Measurements from ENCODE around the gene RNF130.

The RNF130 gene

GRCh38 chr5:180071531-180072255 lies at the start of gene RNF130:
TSS of gene RNF130 (minus strand) at chr5:180071759. CDS start at chr5:180071702, 57 bp downstream.
- peak; percentile 82 for DNase-seq

GRCh38 chr5:180120237-180121101 lies 48.9 kb upstream of the RNF130 start:
- no peak for DNase-seq

GRCh38 chr5:180119903-180120236 lies 48.3 kb upstream of the RNF130 start:
- DNase-seq: no peak

- DNase-seq: no peak
Measured at GRCh38 chr5:180119031-180119902, 47.7 kb upstream of the RNF130 start.

- no peak for DNase-seq
Measured at GRCh38 chr5:180118391-180118791, 46.8 kb upstream of the RNF130 start.

GRCh38 chr5:180117000-180117725 lies 45.6 kb upstream of the RNF130 start:
- DNase-seq: no peak

- no peak for DNase-seq
Measured at GRCh38 chr5:180116077-180116999, 44.8 kb upstream of the RNF130 start.

- no peak for DNase-seq
Measured at GRCh38 chr5:180115326-180116076, 43.9 kb upstream of the RNF130 start.

- DNase-seq: no peak
Measured at GRCh38 chr5:180114304-180115003, 42.9 kb upstream of the RNF130 start.

- DNase-seq: no peak
Measured at GRCh38 chr5:180113660-180114303, 42.2 kb upstream of the RNF130 start.

- no peak for DNase-seq
Measured at GRCh38 chr5:180112181-180112861, 40.8 kb upstream of the RNF130 start.

GRCh38 chr5:180111273-180112002 lies 39.9 kb upstream of the RNF130 start:
- DNase-seq: no peak

GRCh38 chr5:180109920-180110319 lies 38.4 kb upstream of the RNF130 start:
- DNase-seq: no peak

- DNase-seq: no peak
Measured at GRCh38 chr5:180107005-180107404, 35.4 kb upstream of the RNF130 start.

- DNase-seq: no peak
Measured at GRCh38 chr5:180105827-180106312, 34.3 kb upstream of the RNF130 start.

- no peak for DNase-seq
Measured at GRCh38 chr5:180104168-180104530, 32.6 kb upstream of the RNF130 start.

GRCh38 chr5:180103487-180104167 lies 32.1 kb upstream of the RNF130 start:
- DNase-seq: no peak

Data from activated CD4-positive, alpha-beta T cell treated with anti-CD3 and anti-CD28 coated beads, Interleukin-2, amount 50 U/mL, for 16 hours (primary cell).